ENCODE results near the gene CREB3L2. TPM values are rescaled to one million over a fixed set of nuclear protein-coding genes. Genes with fewer than 3 reads are reported as not detected.

Gene CREB3L2
- polyA plus RNA-seq, 3 donors = 6.9 to 12.9 (median 11.9) TPM

- intact Hi-C loops (cut with micrococcal nuclease) = loop anchor here in 1 of 2 donors (10.0 kb wide), 2 partner anchors 60 to 460 kb away; partner anchors contain the start of gene TRIM24
- H3K9me3 Mint-ChIP-seq = no peaks in the 10 kb centered on the region
- H3K36me3 ChIP-seq (replicated peaks in 1 of 2; ENCODE audit: control insufficient read depth in 1 of 2, insufficient read depth in 2 of 2, low read length in 2 of 2) = no peaks in the 10 kb centered on the region
- H3K27ac ChIP-seq (ENCODE audit: low read depth in 1 of 2, low read length in 2 of 2) = no peak overlapping the region
- no peaks in the 10 kb centered on the region for H3K9me3 ChIP-seq (replicated peaks in 1 of 2; ENCODE audit: control insufficient read depth in 1 of 2, insufficient read depth in 1 of 2, low read length in 2 of 2)
- peaks cover 14% of the 10 kb centered on the region for H3K79me2 ChIP-seq (ENCODE audit: insufficient read depth, low read length)
- peak overlapping the region; percentile 55 for H2AFZ ChIP-seq (ENCODE audit: insufficient read depth, low read depth, low read length, poor library complexity, severe bottlenecking)
- no peak for TF ChIP-seq CTCF (IDR thresholded peaks at IDR 0.05)
- DNase-seq = no peak
- H3K4me3 ChIP-seq (replicated peaks in 1 of 3; ENCODE audit: low read depth in 2 of 3, low read length in 3 of 3) = no peak overlapping the region
- H3K27me3 ChIP-seq (ENCODE audit: control insufficient read depth in 2 of 2, insufficient read depth in 2 of 2, low read length in 2 of 2) = no peaks in the 10 kb centered on the region
- no peak overlapping the region for H3K27ac Mint-ChIP-seq
- H3K27me3 Mint-ChIP-seq (ENCODE audit: low read depth in 3 of 3) = no peaks in the 10 kb centered on the region
- H4K20me1 ChIP-seq (ENCODE audit: insufficient read depth, low read length) = no peaks in the 10 kb centered on the region
- WGBS (ENCODE audit: insufficient coverage) = 70% methylated on average over 1 of the region's 4 CpGs
- peaks cover 17 to 20% of the 10 kb centered on the region in 2 donors for H3K4me1 ChIP-seq (ENCODE audit: control insufficient read depth in 1 of 2, insufficient read depth in 2 of 2, low read length in 2 of 2)
- peaks cover 30% of the 10 kb centered on the region for H3K4me1 Mint-ChIP-seq
- H3K4me3 Mint-ChIP-seq = no peak overlapping the region
- H3K9ac ChIP-seq (ENCODE audit: insufficient read depth, low read length, poor library complexity, severe bottlenecking) = no peak overlapping the region
- H3K36me3 Mint-ChIP-seq = no peaks in the 10 kb centered on the region
- H3K4me2 ChIP-seq (replicated peaks; ENCODE audit: extremely low read depth, low read length, poor library complexity, severe bottlenecking) = no peak overlapping the region
Observed at GRCh38 chr7:138004936-138005335, 3.0 kb upstream of the CREB3L2 start.

GRCh38 chr7:138004046-138004445, 2.2 kb upstream of the CREB3L2 start:
- Histone ChIP-seq H3K9ac (ENCODE audit: insufficient read depth, low read length, poor library complexity, severe bottlenecking) (no peak overlapping the region), H3K9me3 (replicated peaks in 1 of 2; ENCODE audit: control insufficient read depth in 1 of 2, insufficient read depth in 1 of 2, low read length in 2 of 2) (no peaks in the 10 kb centered on the region), H2AFZ (ENCODE audit: insufficient read depth, low read depth, low read length, poor library complexity, severe bottlenecking) (peak overlapping the region; percentile 55), H3K4me2 (replicated peaks; ENCODE audit: extremely low read depth, low read length, poor library complexity, severe bottlenecking) (no peak overlapping the region), H4K20me1 (ENCODE audit: insufficient read depth, low read length) (no peaks in the 10 kb centered on the region), H3K79me2 (ENCODE audit: insufficient read depth, low read length) (peaks cover 23% of the 10 kb centered on the region), H3K4me1 (ENCODE audit: control insufficient read depth in 1 of 2, insufficient read depth in 2 of 2, low read length in 2 of 2) (peaks cover 20 to 25% of the 10 kb centered on the region in 2 donors), H3K27ac (ENCODE audit: low read depth in 1 of 2, low read length in 2 of 2) (no peak overlapping the region), H3K36me3 (replicated peaks in 1 of 2; ENCODE audit: control insufficient read depth in 1 of 2, insufficient read depth in 2 of 2, low read length in 2 of 2) (no peaks in the 10 kb centered on the region), H3K4me3 (replicated peaks in 1 of 3; ENCODE audit: low read depth in 2 of 3, low read length in 3 of 3) (no peak overlapping the region), H3K27me3 (ENCODE audit: control insufficient read depth in 2 of 2, insufficient read depth in 2 of 2, low read length in 2 of 2) (no peaks in the 10 kb centered on the region)
- no peak for TF ChIP-seq CTCF (IDR thresholded peaks at IDR 0.05)
- H3K27ac Mint-ChIP-seq = no peak overlapping the region
- no peak for DNase-seq
- peaks cover 1 to 5% of the 10 kb centered on the region in 2 donors for H3K36me3 Mint-ChIP-seq
- no peaks in the 10 kb centered on the region for H3K27me3 Mint-ChIP-seq (ENCODE audit: low read depth in 3 of 3)
- peaks cover 38% of the 10 kb centered on the region for H3K4me1 Mint-ChIP-seq
- no peak overlapping the region for H3K4me3 Mint-ChIP-seq
- intact Hi-C loops (cut with micrococcal nuclease) = loop anchor here in 1 of 2 donors (10.0 kb wide), 2 partner anchors 59 to 461 kb away; partner anchors contain the start of gene TRIM24
- 77% methylated on average over 4 of the region's 4 CpGs for WGBS (ENCODE audit: insufficient coverage)
- H3K9me3 Mint-ChIP-seq = no peaks in the 10 kb centered on the region

All from CD14-positive monocyte (primary cell).